Stimulated activated CD8-positive, alpha-beta memory T cell treated with anti-CD3 and anti-CD28 coated beads, Interleukin-15, amount 100 ng/mL, for 1 hour (primary cell): Measurements from ENCODE around the gene ASB18.

Source experiments
- DNase-seq: peaks from one replicate; pipeline ENCODE4 v3.0.0-alpha.2; 2020; ENCODE audit warnings: low read depth

Gene ASB18

GRCh38 chr2:236208019-236208926 is 55.9 kb downstream of the ASB18 start:
- no peak for DNase-seq

GRCh38 chr2:236207472-236207871 is 56.7 kb downstream of the ASB18 start:
- DNase-seq: no peak

- no peak for DNase-seq
These were observed 58.1 kb downstream of the ASB18 start for GRCh38 chr2:236205867-236206645.

GRCh38 chr2:236204953-236205352 is 59.3 kb downstream of the ASB18 start:
- no peak for DNase-seq

GRCh38 chr2:236200378-236200777 is 63.8 kb downstream of the ASB18 start:
- DNase-seq: no peak

GRCh38 chr2:236196366-236196765 is 67.8 kb downstream of the ASB18 start:
- DNase-seq: no peak

GRCh38 chr2:236195726-236196125 is 68.5 kb downstream of the ASB18 start:
- DNase-seq: no peak

- DNase-seq: no peak
These were observed 69.4 kb downstream of the ASB18 start for GRCh38 chr2:236194786-236195185.

GRCh38 chr2:236193026-236193425 is 71.2 kb downstream of the ASB18 start:
- DNase-seq: no peak

- no peak for DNase-seq
These were observed 73.5 kb downstream of the ASB18 start for GRCh38 chr2:236190674-236191073.

- no peak for DNase-seq
These were observed 79.5 kb downstream of the ASB18 start for GRCh38 chr2:236184701-236185100.

GRCh38 chr2:236180831-236181453 is 83.3 kb downstream of the ASB18 start:
- no peak for DNase-seq

- no peak for DNase-seq
These were observed 84.0 kb downstream of the ASB18 start for GRCh38 chr2:236180076-236180816.

GRCh38 chr2:236179236-236180075 is 84.8 kb downstream of the ASB18 start:
- no peak for DNase-seq

- no peak for DNase-seq
These were observed 85.3 kb downstream of the ASB18 start for GRCh38 chr2:236178890-236179235.

GRCh38 chr2:236177967-236178889 is 86.0 kb downstream of the ASB18 start:
- no peak for DNase-seq

- no peak for DNase-seq
These were observed 86.6 kb downstream of the ASB18 start for GRCh38 chr2:236177604-236177966.

GRCh38 chr2:236176951-236177350 is 87.3 kb downstream of the ASB18 start:
- DNase-seq: no peak

- DNase-seq: no peak
These were observed 87.8 kb downstream of the ASB18 start for GRCh38 chr2:236176417-236176816.

- no peak for DNase-seq
These were observed 88.6 kb downstream of the ASB18 start for GRCh38 chr2:236175548-236176150.
